Measurements from ENCODE around the gene CSTPP1. TPM values are rescaled to one million over a fixed set of nuclear protein-coding genes. Genes with fewer than 3 reads are reported as not detected.

The CSTPP1 gene
- total RNA-seq, 1 donor from 2014 or later: 32.7 TPM

- Mint-ChIP-seq H3K36me3 (peaks cover 5% of the 10 kb centered on the region), H3K9me3 (peaks cover 4% of the 10 kb centered on the region), H3K4me1 (no peaks in the 10 kb centered on the region), H3K27me3 (ENCODE audit: insufficient read depth, low read depth) (peaks cover 6% of the 10 kb centered on the region), H3K4me3 (no peak overlapping the region), H3K27ac (no peak overlapping the region)
- Histone ChIP-seq H3F3A (ENCODE audit: low read depth) (no peaks in the 10 kb centered on the region), H3K4me3 (no peak overlapping the region), H3K27ac (no peak overlapping the region), H3K9ac (no peak overlapping the region), H3K27me3 (no peaks in the 10 kb centered on the region), H3K36me3 (no peaks in the 10 kb centered on the region), H2AFZ (replicated peaks) (no peak overlapping the region), H3K9me3 (ENCODE audit: low read depth) (no peaks in the 10 kb centered on the region), H3K79me2 (ENCODE audit: low read depth) (no peaks in the 10 kb centered on the region), H3K4me1 (no peaks in the 10 kb centered on the region), H3K4me2 (no peak overlapping the region), H4K20me1 (ENCODE audit: low read depth) (no peaks in the 10 kb centered on the region)
- no peak for DNase-seq (ENCODE audit: low spot score)
- TF ChIP-seq CTCF (IDR thresholded peaks at IDR 0.05) (no peak), EZH2phosphoT487 (IDR thresholded peaks at IDR 0.05) (no peak), EZH2 (IDR thresholded peaks at IDR 0.05) (no peak)
Measured at GRCh38 chr11:47121056-47121455, 184.5 kb downstream of the CSTPP1 start.

GRCh38 chr11:47121731-47122130 is 185.2 kb downstream of the CSTPP1 start:
- no peak overlapping the region for H3K4me3 ChIP-seq
- no peak overlapping the region for H3K4me2 ChIP-seq
- H3F3A ChIP-seq (ENCODE audit: low read depth): no peaks in the 10 kb centered on the region
- no peaks in the 10 kb centered on the region for H3K27me3 ChIP-seq
- H3K9ac ChIP-seq: no peak overlapping the region
- H3K36me3 Mint-ChIP-seq: peaks cover 3% of the 10 kb centered on the region
- H3K27me3 Mint-ChIP-seq (ENCODE audit: insufficient read depth, low read depth): peaks cover 6% of the 10 kb centered on the region
- no peaks in the 10 kb centered on the region for H3K9me3 ChIP-seq (ENCODE audit: low read depth)
- H3K9me3 Mint-ChIP-seq: peaks cover 4% of the 10 kb centered on the region
- H2AFZ ChIP-seq (replicated peaks): no peak overlapping the region
- TF ChIP-seq EZH2 (IDR thresholded peaks at IDR 0.05): no peak
- TF ChIP-seq EZH2phosphoT487 (IDR thresholded peaks at IDR 0.05): no peak
- TF ChIP-seq CTCF (IDR thresholded peaks at IDR 0.05): no peak
- H3K36me3 ChIP-seq: no peaks in the 10 kb centered on the region
- H4K20me1 ChIP-seq (ENCODE audit: low read depth): no peaks in the 10 kb centered on the region
- DNase-seq (ENCODE audit: low spot score): no peak
- H3K4me1 ChIP-seq: no peaks in the 10 kb centered on the region
- no peaks in the 10 kb centered on the region for H3K4me1 Mint-ChIP-seq
- H3K79me2 ChIP-seq (ENCODE audit: low read depth): no peaks in the 10 kb centered on the region
- peak overlapping the region; percentile 39 for H3K27ac Mint-ChIP-seq
- no peak overlapping the region for H3K4me3 Mint-ChIP-seq
- no peak overlapping the region for H3K27ac ChIP-seq

GRCh38 chr11:47123094-47123493 is 186.5 kb downstream of the CSTPP1 start:
- Histone ChIP-seq H4K20me1 (ENCODE audit: low read depth) (no peaks in the 10 kb centered on the region), H3K4me3 (no peak overlapping the region), H3K36me3 (no peaks in the 10 kb centered on the region), H3K27ac (no peak overlapping the region), H3K79me2 (ENCODE audit: low read depth) (no peaks in the 10 kb centered on the region), H3K9me3 (ENCODE audit: low read depth) (no peaks in the 10 kb centered on the region), H3K9ac (no peak overlapping the region), H3K4me2 (no peak overlapping the region), H3K4me1 (no peaks in the 10 kb centered on the region), H3K27me3 (no peaks in the 10 kb centered on the region), H3F3A (ENCODE audit: low read depth) (no peaks in the 10 kb centered on the region), H2AFZ (replicated peaks) (no peak overlapping the region)
- peaks cover 2% of the 10 kb centered on the region for H3K36me3 Mint-ChIP-seq
- H3K4me3 Mint-ChIP-seq: no peak overlapping the region
- TF ChIP-seq EZH2phosphoT487 (IDR thresholded peaks at IDR 0.05) (no peak), CTCF (IDR thresholded peaks at IDR 0.05) (no peak), EZH2 (IDR thresholded peaks at IDR 0.05) (no peak)
- DNase-seq (ENCODE audit: low spot score): no peak
- H3K4me1 Mint-ChIP-seq: no peaks in the 10 kb centered on the region
- no peaks in the 10 kb centered on the region for H3K9me3 Mint-ChIP-seq
- H3K27ac Mint-ChIP-seq: no peak overlapping the region
- H3K27me3 Mint-ChIP-seq (ENCODE audit: insufficient read depth, low read depth): peaks cover 8% of the 10 kb centered on the region
